Thymus (tissue), 11 donors: Measurements from ENCODE around the gene UFL1. TPM values are rescaled to one million over a fixed set of nuclear protein-coding genes. Genes with fewer than 3 reads are reported as not detected.

Experiments used
- DNase-seq, 9 donors: peaks; one replicate each; pipeline ENCODE4 v3.0.0-alpha.2; 2013; ENCODE audit warnings: low spot score in 9 of 9, low read depth in 6 of 9, missing footprints in 1 of 9
- H3K27ac ChIP-seq, 2 donors: one replicate each; pipeline ENCODE4 v1.5.1; 2013; ENCODE audit warnings: control low read depth in 1 of 2, low read depth in 1 of 2, low read length in 1 of 2, mild to moderate bottlenecking in 1 of 2, moderate library complexity in 1 of 2
- H3K27me3 ChIP-seq, 2 donors: one replicate each; pipeline ENCODE4 v1.5.1; 2013; ENCODE audit warnings: low read length in 1 of 2; ENCODE audit not compliant: control insufficient read depth in 2 of 2, insufficient read depth in 1 of 2
- H3K36me3 ChIP-seq, 2 donors: one replicate each; pipeline ENCODE4 v1.5.1; 2013; ENCODE audit warnings: low read length in 1 of 2, mild to moderate bottlenecking in 1 of 2, moderate library complexity in 1 of 2; ENCODE audit not compliant: control insufficient read depth in 2 of 2, insufficient read depth in 2 of 2
- H3K4me1 ChIP-seq, 2 donors: one replicate each; pipeline ENCODE4 v1.5.1; 2013; ENCODE audit warnings: low read length in 2 of 2; ENCODE audit not compliant: control insufficient read depth in 2 of 2, insufficient read depth in 2 of 2
- H3K4me3 ChIP-seq, 2 donors: one replicate each; pipeline ENCODE4 v1.5.1; 2013; ENCODE audit warnings: low read length in 2 of 2, control low read depth in 1 of 2, mild to moderate bottlenecking in 1 of 2
- H3K9me3 ChIP-seq, 2 donors: one replicate each; pipeline ENCODE4 v1.5.1; 2013; ENCODE audit warnings: low read length in 1 of 2, mild to moderate bottlenecking in 1 of 2; ENCODE audit not compliant: control insufficient read depth in 2 of 2, insufficient read depth in 1 of 2
- WGBS: extraction: QIAGEN DNeasy Blood & Tissue Kit; methylation state at CpG from one replicate; pipeline ENCODE4 v1.1.7; 2013; 5-methylcytosine and 5-hydroxymethylcytosine counted together
- polyA plus RNA-seq: library from polyadenylated mRNA; stranded (reverse); fragments of 200-250 nt; gene quantifications from one replicate; pipeline ENCODE4 v1.2.3, GENCODE V29; 2013
- total RNA-seq: library from RNA; stranded (reverse); fragments of 120-200 nt; gene quantifications from one replicate; pipeline ENCODE4 v1.2.4, GENCODE V29; 2013
- donor health status: healthy.

The UFL1 gene
- total and polyA plus RNA-seq, 2 donors = 24.6 to 26.7 TPM

GRCh38 chr6:96520171-96521115 lies 1.2 kb upstream of the UFL1 start:
- 95% methylated on average over 6 of the region's 6 CpGs for WGBS
- H3K27me3 ChIP-seq = no peaks in the 10 kb centered on the region
- peak in 3 of 9 donors; percentile 3 to 21 (median 9) for DNase-seq
- H3K9me3 ChIP-seq = no peaks in the 10 kb centered on the region
- H3K4me3 ChIP-seq = peak overlapping the region; percentile 85 to 93
- H3K4me1 ChIP-seq = peaks cover 4 to 7% of the 10 kb centered on the region in 2 donors
- H3K27ac ChIP-seq = peak overlapping the region in 1 of 2 donors; percentile 98
- H3K36me3 ChIP-seq = peaks cover 0 to 3% of the 10 kb centered on the region in 2 donors

GRCh38 chr6:96521306-96521643 lies 331 bp upstream of the UFL1 start:
- H3K36me3 ChIP-seq = peaks cover 3 to 10% of the 10 kb centered on the region in 2 donors
- H3K9me3 ChIP-seq = no peaks in the 10 kb centered on the region
- DNase-seq = peak in 2 of 9 donors; percentile 15 to 66
- under 1% methylated on average over 8 of the region's 8 CpGs for WGBS
- peak overlapping the region; percentile 85 to 93 for H3K4me3 ChIP-seq
- H3K27ac ChIP-seq = peak overlapping the region; percentile 98 to 100
- peaks cover 4 to 7% of the 10 kb centered on the region in 2 donors for H3K4me1 ChIP-seq
- H3K27me3 ChIP-seq = no peaks in the 10 kb centered on the region

GRCh38 chr6:96522465-96523009 lies 931 bp downstream of the UFL1 start:
- Histone ChIP-seq H3K9me3 (no peaks in the 10 kb centered on the region), H3K4me3 (peak overlapping the region; percentile 85 to 93), H3K27me3 (no peaks in the 10 kb centered on the region), H3K36me3 (peaks cover 3 to 16% of the 10 kb centered on the region in 2 donors), H3K27ac (peak overlapping the region; percentile 98 to 100), H3K4me1 (peaks cover 4 to 7% of the 10 kb centered on the region in 2 donors)
- DNase-seq = peak in 2 of 9 donors; percentile 55 to 74
- WGBS = 1% methylated on average over 5 of the region's 5 CpGs

GRCh38 chr6:96528193-96528592 lies 6.6 kb downstream of the UFL1 start:
- Histone ChIP-seq H3K4me3 (no peak overlapping the region), H3K27ac (no peak overlapping the region), H3K9me3 (no peaks in the 10 kb centered on the region), H3K36me3 (peaks cover 10 to 65% of the 10 kb centered on the region in 2 donors), H3K4me1 (no peaks in the 10 kb centered on the region), H3K27me3 (no peaks in the 10 kb centered on the region)
- DNase-seq = no peak
- WGBS = over 99% methylated on average over 3 of the region's 3 CpGs

- WGBS = 81% methylated on average over 1 of the region's 1 CpG
- Histone ChIP-seq H3K36me3 (peaks cover 7 to 61% of the 10 kb centered on the region in 2 donors), H3K4me3 (no peak overlapping the region), H3K9me3 (no peaks in the 10 kb centered on the region), H3K4me1 (no peaks in the 10 kb centered on the region), H3K27ac (no peak overlapping the region), H3K27me3 (no peaks in the 10 kb centered on the region)
- no peak for DNase-seq
Measured at GRCh38 chr6:96532399-96532798, 10.8 kb downstream of the UFL1 start.

- Histone ChIP-seq H3K9me3 (no peaks in the 10 kb centered on the region), H3K36me3 (peaks cover 3 to 44% of the 10 kb centered on the region in 2 donors), H3K4me1 (no peaks in the 10 kb centered on the region), H3K27ac (no peak overlapping the region), H3K27me3 (no peaks in the 10 kb centered on the region), H3K4me3 (no peak overlapping the region)
- WGBS = 96% methylated on average over 5 of the region's 5 CpGs
- no peak for DNase-seq
Measured at GRCh38 chr6:96537726-96538125, 16.1 kb downstream of the UFL1 start.

GRCh38 chr6:96542702-96543101 lies 21.1 kb downstream of the UFL1 start:
- peak in 2 of 9 donors; percentile 2 to 22 for DNase-seq

GRCh38 chr6:96545882-96546281 lies 24.3 kb downstream of the UFL1 start:
- Histone ChIP-seq H3K9me3 (no peaks in the 10 kb centered on the region), H3K4me3 (no peak overlapping the region), H3K36me3 (peaks cover 12 to 37% of the 10 kb centered on the region in 2 donors), H3K27me3 (no peaks in the 10 kb centered on the region), H3K27ac (no peak overlapping the region), H3K4me1 (no peaks in the 10 kb centered on the region)
- no peak for DNase-seq
- 97% methylated on average over 3 of the region's 3 CpGs for WGBS

More at GRCh38 chr6:96542702-96543101, 21.1 kb downstream of the UFL1 start:
- Histone ChIP-seq H3K27me3 (no peaks in the 10 kb centered on the region), H3K4me3 (no peak overlapping the region), H3K4me1 (no peaks in the 10 kb centered on the region), H3K36me3 (peaks cover 2 to 49% of the 10 kb centered on the region in 2 donors), H3K9me3 (no peaks in the 10 kb centered on the region), H3K27ac (no peak overlapping the region)

- H3K27ac ChIP-seq = no peak overlapping the region
- 99% methylated on average over 4 of the region's 4 CpGs for WGBS
- peaks cover 16 to 49% of the 10 kb centered on the region in 2 donors for H3K36me3 ChIP-seq
- H3K4me1 ChIP-seq = no peaks in the 10 kb centered on the region
- no peaks in the 10 kb centered on the region for H3K9me3 ChIP-seq
- no peaks in the 10 kb centered on the region for H3K27me3 ChIP-seq
- H3K4me3 ChIP-seq = no peak overlapping the region
- no peak for DNase-seq
Measured at GRCh38 chr6:96547654-96548053, 26.0 kb downstream of the UFL1 start.
